Erythroblast (primary cell): ENCODE data around the gene CEACAM3.
"Not testable (repeated sequence)": the region's sequence is repeated elsewhere in the genome, so short reads cannot be mapped to it uniquely, and the experiment has no call there.

ENCODE experiments used
- DNase-seq, 2 experiments: peaks; one replicate each; lab custom pipeline; 2025; lab: John Stamatoyannopoulos, UW
- GATA1 ChIP-seq: IDR thresholded peaks from 2 replicates; pipeline ENCODE4 v1.6.1; 2011; ENCODE audit warnings: low read depth, mild to moderate bottlenecking, control low read depth, low read length, moderate library complexity
- POLR2A ChIP-seq: IDR thresholded peaks from 2 replicates; pipeline ENCODE4 v1.6.1; 2011; ENCODE audit warnings: mild to moderate bottlenecking, low read length

CEACAM3 gene

GRCh38 chr19:41783612-41784011, 12.8 kb upstream of the CEACAM3 start:
- TF ChIP-seq POLR2A (no peak), GATA1 (no peak)
- DNase-seq = no peak

- DNase-seq = no peak
- TF ChIP-seq POLR2A = no peak
- no peak for TF ChIP-seq GATA1
Measured at GRCh38 chr19:41784312-41784711, 12.1 kb upstream of the CEACAM3 start.

DNA sequence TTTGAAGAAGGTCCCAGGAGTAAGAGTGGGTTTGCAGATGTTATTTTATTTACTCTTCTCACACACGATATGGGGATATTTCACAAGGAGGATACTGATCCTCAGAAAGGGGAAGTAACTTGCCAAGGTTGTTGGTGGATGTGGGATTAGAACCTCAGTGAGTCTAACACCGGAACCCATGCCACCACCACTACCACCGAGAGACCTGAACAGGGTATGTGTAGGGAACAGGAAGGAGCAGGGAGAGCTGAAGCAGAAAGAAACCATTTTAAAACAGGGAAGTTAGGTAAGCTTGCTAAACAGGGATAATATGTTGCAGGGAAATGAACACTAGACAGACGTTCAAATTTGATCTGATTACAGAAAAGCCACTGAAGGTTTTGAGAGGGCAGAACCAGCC, 11.6 kb upstream of the CEACAM3 start:
- DNase-seq = no peak
- TF ChIP-seq POLR2A (no peak), GATA1 (no peak)

GRCh38 chr19:41785653-41786052, 10.7 kb upstream of the CEACAM3 start:
- peak; percentile 65 to 81 for DNase-seq
- TF ChIP-seq GATA1 = no peak

DNA sequence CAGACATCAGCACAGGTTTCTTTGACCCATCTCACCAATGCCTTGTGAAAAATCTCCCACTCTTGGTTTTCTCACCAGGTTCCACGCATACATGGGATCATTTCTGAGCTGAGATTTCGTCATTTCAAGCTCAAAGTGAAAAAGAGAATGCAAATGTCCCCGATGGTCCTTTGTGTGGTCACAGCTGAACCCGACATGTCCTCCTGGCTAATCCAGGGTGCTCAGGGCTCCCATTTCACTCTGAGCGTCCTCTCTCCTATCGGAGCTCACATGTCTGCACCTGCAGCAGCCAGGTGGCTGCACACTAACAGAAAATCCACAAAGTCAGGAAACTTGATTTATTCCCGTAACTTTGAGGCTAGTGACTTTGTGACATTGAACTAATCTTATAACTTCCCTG, 9.3 kb upstream of the CEACAM3 start:
- DNase-seq = no peak
- no peak for TF ChIP-seq POLR2A
- TF ChIP-seq GATA1 = no peak

DNA sequence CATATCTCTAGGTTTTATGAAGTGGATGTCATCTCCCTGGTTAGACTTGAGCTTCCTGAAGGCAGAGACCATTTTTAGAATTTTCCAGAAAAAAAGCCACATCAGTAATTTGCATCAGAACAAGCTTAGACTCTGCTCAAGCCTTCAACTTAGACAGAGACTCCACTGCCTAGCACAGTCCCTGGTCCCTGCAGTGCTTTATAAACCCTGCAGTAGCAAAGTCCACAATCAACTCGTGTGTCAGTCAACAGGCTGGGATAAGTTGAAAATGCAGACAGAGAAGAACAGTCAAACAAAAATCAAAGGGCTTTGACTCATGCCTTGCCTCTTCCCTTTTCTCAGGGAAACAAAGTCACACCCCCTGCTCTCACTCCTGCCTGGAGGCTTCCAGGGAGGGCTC, 7.9 kb upstream of the CEACAM3 start:
- not testable (repeated sequence) for DNase-seq

DNA sequence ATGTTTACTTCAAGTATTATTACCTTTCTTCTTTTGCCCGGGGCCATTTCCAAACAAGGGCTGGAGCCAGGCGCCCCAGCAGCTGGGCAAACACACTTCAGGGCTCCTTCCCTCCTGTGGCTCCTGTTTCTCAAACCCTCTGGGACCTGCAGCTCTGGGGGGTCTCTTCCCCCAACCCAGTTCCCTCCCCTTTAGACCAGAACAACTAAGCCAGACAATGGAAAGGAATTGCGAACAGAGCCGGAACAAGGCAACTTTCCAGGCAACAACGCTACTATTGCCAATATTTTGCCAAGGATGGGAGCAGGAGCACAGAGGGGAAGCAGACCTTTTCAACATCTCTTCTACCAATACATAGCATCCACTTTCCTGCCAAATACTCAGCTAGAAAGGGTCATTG, 7.3 kb upstream of the CEACAM3 start:
- DNase-seq = not testable (repeated sequence)

DNA sequence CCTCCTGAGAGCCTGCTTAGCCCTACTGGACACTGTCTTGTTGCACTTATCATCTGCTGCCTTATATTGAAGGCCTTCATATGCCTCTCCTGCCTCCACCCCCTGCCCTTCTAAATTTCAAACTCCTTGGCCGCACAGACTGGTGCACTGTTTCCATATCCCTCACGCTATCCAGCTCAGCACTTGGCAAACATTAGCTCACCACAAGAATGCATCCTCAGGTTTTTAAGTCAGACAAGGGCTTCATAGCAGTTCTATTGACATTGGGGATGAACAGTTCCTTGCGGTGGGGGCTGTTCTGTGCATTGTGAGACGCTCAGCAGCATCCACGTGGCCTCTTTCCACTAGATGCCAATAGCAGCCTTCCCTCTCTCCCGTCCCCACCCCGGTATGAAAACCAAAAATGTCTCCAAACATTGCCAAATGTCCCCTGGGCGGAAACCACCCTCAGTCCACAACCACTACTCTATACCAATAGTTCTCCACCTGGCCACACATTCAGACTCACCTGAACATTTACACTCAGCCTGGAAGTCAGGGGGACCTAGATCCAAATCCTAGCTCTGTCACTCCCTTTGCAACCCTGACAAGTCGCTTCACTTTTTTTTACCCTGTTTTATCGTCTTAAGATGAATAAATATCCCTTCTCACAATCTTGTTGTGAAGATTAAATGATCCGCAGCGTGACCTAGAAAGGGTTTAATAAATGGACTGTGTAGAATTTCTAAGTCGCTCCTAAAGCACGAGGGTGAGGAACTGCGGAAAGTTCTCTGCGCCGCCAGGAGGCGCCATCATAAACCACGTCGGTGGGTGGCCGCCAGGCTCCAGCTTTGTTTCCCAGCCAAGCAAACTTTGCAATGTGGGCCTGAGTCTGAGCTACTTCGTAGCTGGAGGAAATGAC, 3.6 kb upstream of the CEACAM3 start:
- DNase-seq = peak; percentile 39 to 60
- TF ChIP-seq GATA1 = no peak
- no peak for TF ChIP-seq POLR2A

DNA sequence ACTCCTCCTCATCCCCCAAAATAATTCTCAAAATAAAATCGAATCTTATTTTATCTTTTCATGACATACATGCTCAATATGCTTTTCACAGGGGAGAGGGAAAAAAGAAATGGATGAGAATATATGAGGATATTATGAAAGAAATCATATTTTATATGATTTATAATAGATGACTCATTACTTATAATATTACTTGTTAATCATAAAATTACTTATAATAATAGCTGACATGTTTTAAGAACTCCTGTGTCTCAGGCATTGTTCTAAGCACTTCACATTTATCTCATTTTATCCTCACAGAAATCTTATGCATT, 3.0 kb upstream of the CEACAM3 start:
- TF ChIP-seq POLR2A = no peak
- no peak for TF ChIP-seq GATA1
- no peak for DNase-seq

- peak; percentile 23 to 59 for DNase-seq
- TF ChIP-seq POLR2A = no peak
Measured at GRCh38 chr19:41795031-41795461, 1.3 kb upstream of the CEACAM3 start.

DNA sequence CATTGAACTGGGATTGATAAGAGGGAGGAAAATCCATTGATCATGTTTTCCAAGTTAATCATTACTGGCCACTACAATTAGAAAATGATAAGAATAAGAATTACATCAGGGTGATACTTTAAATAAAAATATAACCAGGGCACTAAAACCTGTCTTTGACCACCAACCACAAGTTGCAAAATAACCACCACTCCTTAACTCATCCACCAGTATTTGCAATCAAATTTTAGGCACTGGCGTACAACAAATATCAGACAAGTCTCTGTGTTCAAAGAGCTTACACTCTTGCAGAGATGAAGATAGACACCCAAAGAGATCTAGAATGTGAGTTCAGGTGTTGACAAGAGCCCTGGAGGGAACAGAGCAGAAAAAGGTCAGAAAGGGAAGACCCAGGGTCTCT, 514 bp downstream of the CEACAM3 start:
- TF ChIP-seq GATA1 (no peak), POLR2A (no peak)
- no peak for DNase-seq

DNA sequence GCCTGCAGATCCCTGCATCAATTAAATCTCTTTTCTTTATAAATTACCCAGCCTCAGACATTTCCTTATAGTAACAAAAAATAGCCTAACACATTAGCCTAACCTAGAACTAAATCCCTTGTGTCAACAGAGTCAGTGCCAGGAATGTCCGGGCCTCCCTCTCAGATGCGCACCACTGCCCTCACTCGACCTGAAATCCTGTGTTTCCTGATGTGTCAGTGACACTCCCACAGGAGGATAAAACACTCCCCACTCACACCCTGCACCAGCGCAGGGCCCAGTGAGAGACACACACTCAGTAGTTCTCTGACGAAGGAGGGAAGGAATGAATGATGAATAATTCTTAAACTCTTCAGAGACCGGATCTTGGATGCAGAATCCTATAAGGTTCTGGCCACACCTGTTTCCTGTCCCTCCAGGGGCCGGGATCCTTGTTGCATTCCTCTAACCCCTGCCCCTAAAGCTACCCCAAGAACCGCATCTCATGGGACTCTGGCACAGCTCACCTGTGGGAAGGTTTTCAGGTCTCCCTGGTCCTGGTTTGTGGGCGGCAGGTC, 3.1 kb downstream of the CEACAM3 start:
- DNase-seq = no peak
- TF ChIP-seq POLR2A (no peak), GATA1 (no peak)

GRCh38 chr19:41801031-41801430, 4.6 kb downstream of the CEACAM3 start:
- DNase-seq = no peak
- TF ChIP-seq GATA1 (no peak), POLR2A (no peak)

- DNase-seq = no peak
- TF ChIP-seq POLR2A (no peak), GATA1 (no peak)
Measured at GRCh38 chr19:41801792-41802211, 5.4 kb downstream of the CEACAM3 start.

GRCh38 chr19:41802770-41803169, 6.4 kb downstream of the CEACAM3 start:
- DNase-seq = no peak
- no peak for TF ChIP-seq GATA1

DNA sequence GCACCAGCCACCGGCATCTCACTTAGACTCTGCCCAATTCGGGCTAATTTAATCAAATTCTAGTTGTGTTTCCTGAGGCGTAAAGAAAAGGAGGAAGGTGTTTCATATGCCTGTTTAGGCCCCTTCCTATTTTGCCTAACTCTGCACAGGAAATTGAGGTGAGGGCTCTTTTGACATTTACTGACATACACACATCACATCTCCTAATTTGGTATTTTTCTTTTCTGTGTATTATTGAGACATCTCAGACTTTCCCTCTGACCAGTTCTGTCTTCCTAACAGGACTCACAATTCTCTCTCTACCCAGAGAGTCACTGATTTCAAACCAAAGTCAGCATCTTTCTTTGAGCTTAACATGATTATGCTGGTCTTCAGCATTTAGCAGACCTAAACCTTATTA, 7.9 kb downstream of the CEACAM3 start:
- no peak for DNase-seq

More for the DNA sequence above, 7.9 kb downstream of the CEACAM3 start:
- TF ChIP-seq GATA1 = no peak
- TF ChIP-seq POLR2A = no peak
